Neural progenitor cell (in vitro differentiated cells): ENCODE results near the gene CHRNG.

Source experiments
- EZH2 ChIP-seq: fragments of 200-600 bp; sonication (generic); IDR thresholded peaks from 2 replicates; pipeline ENCODE4 v1.6.1; 2017; ENCODE audit warnings: antibody characterized with exemption, mild to moderate bottlenecking, moderate library complexity
- EZH2phosphoT487 ChIP-seq: fragments of 200-600 bp; sonication (generic); IDR thresholded peaks from 2 replicates; pipeline ENCODE4 v1.6.1; 2017; ENCODE audit warnings: antibody characterized with exemption
- TF ChIP-seq, protein P1 (sequence below): fragments of 200-600 bp; sonication (generic); IDR thresholded peaks from 2 replicates; pipeline ENCODE4 v1.5.1; 2017; ENCODE audit warnings: antibody characterized with exemption, mild to moderate bottlenecking

- TF ChIP-seq EZH2 (no peak), EZH2phosphoT487 (no peak)
- TF ChIP-seq, protein P1, sequence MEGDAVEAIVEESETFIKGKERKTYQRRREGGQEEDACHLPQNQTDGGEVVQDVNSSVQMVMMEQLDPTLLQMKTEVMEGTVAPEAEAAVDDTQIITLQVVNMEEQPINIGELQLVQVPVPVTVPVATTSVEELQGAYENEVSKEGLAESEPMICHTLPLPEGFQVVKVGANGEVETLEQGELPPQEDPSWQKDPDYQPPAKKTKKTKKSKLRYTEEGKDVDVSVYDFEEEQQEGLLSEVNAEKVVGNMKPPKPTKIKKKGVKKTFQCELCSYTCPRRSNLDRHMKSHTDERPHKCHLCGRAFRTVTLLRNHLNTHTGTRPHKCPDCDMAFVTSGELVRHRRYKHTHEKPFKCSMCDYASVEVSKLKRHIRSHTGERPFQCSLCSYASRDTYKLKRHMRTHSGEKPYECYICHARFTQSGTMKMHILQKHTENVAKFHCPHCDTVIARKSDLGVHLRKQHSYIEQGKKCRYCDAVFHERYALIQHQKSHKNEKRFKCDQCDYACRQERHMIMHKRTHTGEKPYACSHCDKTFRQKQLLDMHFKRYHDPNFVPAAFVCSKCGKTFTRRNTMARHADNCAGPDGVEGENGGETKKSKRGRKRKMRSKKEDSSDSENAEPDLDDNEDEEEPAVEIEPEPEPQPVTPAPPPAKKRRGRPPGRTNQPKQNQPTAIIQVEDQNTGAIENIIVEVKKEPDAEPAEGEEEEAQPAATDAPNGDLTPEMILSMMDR = no peak
Measured at GRCh38 chr2:232587512-232587911, 48.0 kb downstream of the CHRNG start.
